Osteocyte (in vitro differentiated cells): ENCODE data around the gene C2orf92. TPM values are rescaled to one million over a fixed set of nuclear protein-coding genes. Genes with fewer than 3 reads are reported as not detected.

Source experiments
- DNase-seq: peaks from one replicate; pipeline ENCODE4 v3.0.0; 2021; ENCODE audit warnings: mixed read lengths; ENCODE audit not compliant: unreplicated experiment; ENCODE audit errors: extremely low spot score
- H3K27ac Mint-ChIP-seq: one replicate; pipeline ENCODE4 v1.8.0; 2021; ENCODE audit warnings: mild to moderate bottlenecking, mixed read lengths; ENCODE audit not compliant: unreplicated experiment
- H3K27me3 Mint-ChIP-seq: one replicate; pipeline ENCODE4 v1.8.0; 2021; ENCODE audit warnings: mixed read lengths; ENCODE audit not compliant: unreplicated experiment
- H3K36me3 Mint-ChIP-seq: one replicate; pipeline ENCODE4 v1.8.0; 2021; ENCODE audit warnings: mixed read lengths; ENCODE audit not compliant: unreplicated experiment
- H3K4me1 Mint-ChIP-seq: one replicate; pipeline ENCODE4 v1.8.0; 2021; ENCODE audit warnings: mixed read lengths; ENCODE audit not compliant: unreplicated experiment
- H3K4me3 Mint-ChIP-seq: one replicate; pipeline ENCODE4 v1.8.0; 2021; ENCODE audit warnings: mild to moderate bottlenecking, moderate library complexity, mixed read lengths; ENCODE audit not compliant: unreplicated experiment
- H3K9me3 Mint-ChIP-seq: one replicate; pipeline ENCODE4 v1.8.0; 2021; ENCODE audit warnings: mixed read lengths; ENCODE audit not compliant: unreplicated experiment
- total RNA-seq: library from RNA; stranded (reverse); gene quantifications from 2 replicates; pipeline ENCODE4 v1.2.1, GENCODE V29; 2021
- TF ChIP-seq, protein P1 (sequence below): fragments of 200-600 bp; sonication (generic); IDR thresholded peaks from 2 replicates; pipeline ENCODE4 v1.5.0; 2021; ENCODE audit warnings: antibody characterized with exemption, mild to moderate bottlenecking, moderate library complexity

Gene C2orf92
- total RNA-seq, 1 donor from 2014 or later: 13.7 TPM

- H3K9me3 Mint-ChIP-seq: no peaks in the 10 kb centered on the region
Observed at GRCh38 chr2:97733341-97734035, 64.0 kb downstream of the C2orf92 start.

DNA sequence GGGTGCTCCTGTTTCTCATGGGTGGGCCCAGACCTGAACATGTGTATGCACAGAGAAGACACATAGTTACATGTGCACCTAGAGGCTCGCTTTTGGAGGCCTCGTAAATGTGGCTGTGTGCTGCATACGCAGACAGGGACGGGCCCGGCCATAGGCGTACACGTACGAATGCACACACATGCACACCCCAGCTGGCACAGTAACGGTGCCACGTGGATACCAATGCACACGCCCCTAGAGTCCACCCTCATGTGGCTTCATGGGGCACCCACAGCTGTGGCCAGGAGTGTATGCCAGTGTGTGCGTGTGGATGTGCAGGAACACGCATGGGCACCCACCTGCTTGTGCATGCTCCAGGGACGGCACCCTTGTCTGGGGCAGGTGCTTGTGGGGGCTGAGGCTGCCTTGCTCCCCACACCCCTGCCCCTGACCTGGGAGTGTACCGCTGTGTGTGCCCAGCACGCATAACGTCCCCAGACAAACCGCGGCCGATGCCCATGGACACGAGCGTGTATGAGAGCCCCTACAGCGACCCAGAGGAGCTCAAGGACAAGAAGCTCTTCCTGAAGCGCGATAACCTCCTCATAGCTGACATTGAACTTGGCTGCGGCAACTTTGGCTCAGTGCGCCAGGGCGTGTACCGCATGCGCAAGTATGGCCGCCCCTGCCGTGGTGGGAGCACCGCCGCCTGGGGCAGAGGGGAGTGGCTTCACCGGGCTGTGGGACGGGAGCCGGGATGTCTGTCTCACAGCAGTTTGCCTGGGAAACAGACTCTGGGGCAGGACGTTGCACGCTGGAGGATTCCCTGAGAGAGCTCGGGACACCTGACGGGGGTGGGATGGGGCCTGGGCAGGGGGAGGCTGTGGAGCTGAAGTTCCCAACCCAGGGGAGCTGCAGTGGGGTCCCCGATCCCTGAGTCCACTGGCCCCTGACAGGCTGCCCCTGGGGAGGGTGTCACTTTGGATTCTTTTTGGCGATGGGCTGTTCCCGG lies 64.8 kb downstream of the C2orf92 start:
- Mint-ChIP-seq H3K9me3 (no peaks in the 10 kb centered on the region), H3K36me3 (no peaks in the 10 kb centered on the region)

More at GRCh38 chr2:97733341-97734035, 64.0 kb downstream of the C2orf92 start:
- H3K36me3 Mint-ChIP-seq: no peaks in the 10 kb centered on the region
- no peak overlapping the region for H3K27ac Mint-ChIP-seq
- H3K27me3 Mint-ChIP-seq: no peaks in the 10 kb centered on the region
- no peaks in the 10 kb centered on the region for H3K4me1 Mint-ChIP-seq
- TF ChIP-seq, protein P1, sequence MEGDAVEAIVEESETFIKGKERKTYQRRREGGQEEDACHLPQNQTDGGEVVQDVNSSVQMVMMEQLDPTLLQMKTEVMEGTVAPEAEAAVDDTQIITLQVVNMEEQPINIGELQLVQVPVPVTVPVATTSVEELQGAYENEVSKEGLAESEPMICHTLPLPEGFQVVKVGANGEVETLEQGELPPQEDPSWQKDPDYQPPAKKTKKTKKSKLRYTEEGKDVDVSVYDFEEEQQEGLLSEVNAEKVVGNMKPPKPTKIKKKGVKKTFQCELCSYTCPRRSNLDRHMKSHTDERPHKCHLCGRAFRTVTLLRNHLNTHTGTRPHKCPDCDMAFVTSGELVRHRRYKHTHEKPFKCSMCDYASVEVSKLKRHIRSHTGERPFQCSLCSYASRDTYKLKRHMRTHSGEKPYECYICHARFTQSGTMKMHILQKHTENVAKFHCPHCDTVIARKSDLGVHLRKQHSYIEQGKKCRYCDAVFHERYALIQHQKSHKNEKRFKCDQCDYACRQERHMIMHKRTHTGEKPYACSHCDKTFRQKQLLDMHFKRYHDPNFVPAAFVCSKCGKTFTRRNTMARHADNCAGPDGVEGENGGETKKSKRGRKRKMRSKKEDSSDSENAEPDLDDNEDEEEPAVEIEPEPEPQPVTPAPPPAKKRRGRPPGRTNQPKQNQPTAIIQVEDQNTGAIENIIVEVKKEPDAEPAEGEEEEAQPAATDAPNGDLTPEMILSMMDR: no peak
- H3K4me3 Mint-ChIP-seq: no peak overlapping the region
- no peak for DNase-seq

DNA sequence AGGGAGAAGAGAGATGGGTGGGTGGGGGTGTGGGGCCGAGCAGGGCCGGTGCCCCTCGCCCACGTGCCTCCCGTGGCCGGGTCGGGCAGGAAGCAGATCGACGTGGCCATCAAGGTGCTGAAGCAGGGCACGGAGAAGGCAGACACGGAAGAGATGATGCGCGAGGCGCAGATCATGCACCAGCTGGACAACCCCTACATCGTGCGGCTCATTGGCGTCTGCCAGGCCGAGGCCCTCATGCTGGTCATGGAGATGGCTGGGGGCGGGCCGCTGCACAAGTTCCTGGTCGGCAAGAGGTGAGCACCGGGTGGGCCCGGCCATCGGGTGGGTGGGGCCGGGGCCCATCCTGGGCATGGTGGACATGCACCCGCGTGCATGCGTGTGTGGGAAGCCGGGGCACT lies 65.6 kb downstream of the C2orf92 start:
- Mint-ChIP-seq H3K36me3 (no peaks in the 10 kb centered on the region), H3K4me3 (no peak overlapping the region), H3K27ac (no peak overlapping the region), H3K27me3 (no peaks in the 10 kb centered on the region), H3K9me3 (no peaks in the 10 kb centered on the region), H3K4me1 (no peaks in the 10 kb centered on the region)
- no peak for DNase-seq
- TF ChIP-seq, protein P1: no peak

More for the DNA sequence above, 64.8 kb downstream of the C2orf92 start:
- Mint-ChIP-seq H3K27me3 (no peaks in the 10 kb centered on the region), H3K4me3 (no peak overlapping the region), H3K4me1 (no peaks in the 10 kb centered on the region), H3K27ac (no peak overlapping the region)
- TF ChIP-seq, protein P1: no peak
- DNase-seq: no peak

- no peak overlapping the region for H3K27ac Mint-ChIP-seq
- DNase-seq: no peak
- H3K36me3 Mint-ChIP-seq: no peaks in the 10 kb centered on the region
- no peaks in the 10 kb centered on the region for H3K4me1 Mint-ChIP-seq
- TF ChIP-seq, protein P1: no peak
- H3K27me3 Mint-ChIP-seq: no peaks in the 10 kb centered on the region
- no peaks in the 10 kb centered on the region for H3K9me3 Mint-ChIP-seq
- H3K4me3 Mint-ChIP-seq: no peak overlapping the region
Observed at GRCh38 chr2:97736185-97736584, 66.7 kb downstream of the C2orf92 start.
